ENCODE results near the gene STK32B. TPM values are rescaled to one million over a fixed set of nuclear protein-coding genes. Genes with fewer than 3 reads are reported as not detected.
"Not testable (repeated sequence)": the region's sequence is repeated elsewhere in the genome, so short reads cannot be mapped to it uniquely, and the experiment has no call there.

The STK32B gene
- total RNA-seq, 2 experiments from 2014 or later = not detected

DNA sequence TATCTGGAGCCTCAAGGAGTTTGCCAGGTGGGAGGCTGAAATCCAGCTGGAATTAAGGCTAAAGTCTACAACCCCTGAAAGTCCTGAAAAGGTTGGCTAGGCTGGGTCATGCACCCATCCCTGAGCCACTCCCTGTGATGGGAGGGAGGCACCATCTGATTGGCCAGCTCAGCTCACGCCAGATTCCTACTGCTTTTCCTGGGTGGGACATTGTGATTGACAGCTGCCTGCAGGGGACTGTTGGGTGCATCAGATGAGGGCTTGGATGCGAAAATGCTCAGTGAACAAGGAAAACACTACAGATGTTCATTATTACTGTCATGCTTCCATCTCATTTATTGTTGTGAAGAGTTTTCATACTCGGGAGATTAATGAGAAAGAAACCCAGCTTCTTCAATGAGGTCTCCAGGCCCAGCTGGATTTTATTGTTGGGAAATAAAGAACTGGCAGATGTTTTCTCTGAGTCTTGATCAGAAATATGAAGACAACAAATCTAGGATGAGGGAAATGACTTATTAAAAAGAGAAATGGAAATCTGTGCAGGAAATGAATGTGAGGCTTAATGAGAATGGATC is 185.9 kb downstream of the STK32B start:
- Mint-ChIP-seq H3K4me1 (ENCODE audit: low read depth) (no peaks in the 10 kb centered on the region), H3K36me3 (ENCODE audit: low read depth) (no peaks in the 10 kb centered on the region), H3K9me3 (no peaks in the 10 kb centered on the region), H3K4me3 (no peak overlapping the region), H3K27ac (no peak overlapping the region), H3K27me3 (no peaks in the 10 kb centered on the region)
- ChIA-PET CTCF (no interaction called here), POLR2A (interaction anchor here (0.6 kb wide), 1 partner anchor 18 kb away, joined by 3 read pairs; no protein-coding TSS in a partner anchor)
- DNase-seq = no peak
- intact Hi-C loops (cut with micrococcal nuclease) = no loop called here
- TF ChIP-seq, protein P1, sequence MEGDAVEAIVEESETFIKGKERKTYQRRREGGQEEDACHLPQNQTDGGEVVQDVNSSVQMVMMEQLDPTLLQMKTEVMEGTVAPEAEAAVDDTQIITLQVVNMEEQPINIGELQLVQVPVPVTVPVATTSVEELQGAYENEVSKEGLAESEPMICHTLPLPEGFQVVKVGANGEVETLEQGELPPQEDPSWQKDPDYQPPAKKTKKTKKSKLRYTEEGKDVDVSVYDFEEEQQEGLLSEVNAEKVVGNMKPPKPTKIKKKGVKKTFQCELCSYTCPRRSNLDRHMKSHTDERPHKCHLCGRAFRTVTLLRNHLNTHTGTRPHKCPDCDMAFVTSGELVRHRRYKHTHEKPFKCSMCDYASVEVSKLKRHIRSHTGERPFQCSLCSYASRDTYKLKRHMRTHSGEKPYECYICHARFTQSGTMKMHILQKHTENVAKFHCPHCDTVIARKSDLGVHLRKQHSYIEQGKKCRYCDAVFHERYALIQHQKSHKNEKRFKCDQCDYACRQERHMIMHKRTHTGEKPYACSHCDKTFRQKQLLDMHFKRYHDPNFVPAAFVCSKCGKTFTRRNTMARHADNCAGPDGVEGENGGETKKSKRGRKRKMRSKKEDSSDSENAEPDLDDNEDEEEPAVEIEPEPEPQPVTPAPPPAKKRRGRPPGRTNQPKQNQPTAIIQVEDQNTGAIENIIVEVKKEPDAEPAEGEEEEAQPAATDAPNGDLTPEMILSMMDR (IDR thresholded peaks at IDR 0.05) = no peak
- ATAC-seq = no peak

DNA sequence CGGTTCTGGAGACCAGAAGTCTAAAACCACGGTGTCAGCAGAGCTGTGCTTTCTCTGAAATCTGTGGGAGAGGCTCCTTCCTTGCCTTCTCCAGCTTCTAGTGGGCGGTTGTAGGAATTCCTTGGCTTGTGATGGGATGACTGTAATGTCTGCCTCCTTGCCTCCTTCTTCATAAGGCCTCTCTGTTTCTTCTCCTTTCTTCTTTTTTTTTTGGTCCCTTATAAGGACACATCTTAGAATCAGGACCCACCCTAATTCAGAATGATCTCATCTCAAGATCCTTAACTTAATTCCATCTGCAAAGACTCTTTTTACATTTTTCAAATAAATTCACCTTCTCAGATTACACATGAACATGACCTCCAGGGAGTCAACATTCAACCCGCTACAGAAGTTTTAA is 186.9 kb downstream of the STK32B start:
- Mint-ChIP-seq H3K27ac (no peak overlapping the region), H3K9me3 (no peaks in the 10 kb centered on the region), H3K4me3 (no peak overlapping the region), H3K4me1 (ENCODE audit: low read depth) (no peaks in the 10 kb centered on the region), H3K27me3 (no peaks in the 10 kb centered on the region), H3K36me3 (ENCODE audit: low read depth) (no peaks in the 10 kb centered on the region)
- ATAC-seq = no peak
- intact Hi-C loops (cut with micrococcal nuclease) = no loop called here
- TF ChIP-seq, protein P1 (IDR thresholded peaks at IDR 0.05) = no peak
- CTCF ChIA-PET = no interaction called here
- no peak for DNase-seq
- POLR2A ChIA-PET = interaction anchor here (0.6 kb wide), 1 partner anchor 571 kb away, joined by 3 read pairs; no protein-coding TSS in a partner anchor

DNA sequence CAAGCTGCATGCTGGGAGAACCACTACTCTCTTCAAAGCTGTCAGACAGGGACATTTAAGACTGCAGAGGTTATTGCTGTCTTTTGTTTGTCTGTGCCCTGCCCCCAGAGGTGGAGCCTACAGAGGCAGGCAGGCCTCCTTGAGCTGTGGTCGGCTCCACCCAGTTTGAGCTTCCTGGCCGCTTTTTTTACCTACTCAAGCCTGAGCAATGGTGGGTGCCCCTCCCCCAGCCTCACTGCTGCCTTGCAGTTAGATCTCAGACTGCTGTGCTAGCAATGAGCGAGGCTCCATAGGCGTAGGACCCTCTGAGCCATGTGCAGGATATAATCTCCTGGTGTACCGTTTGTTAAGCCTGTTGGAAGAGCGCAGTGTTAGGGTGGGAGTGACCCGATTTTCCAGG is 195.8 kb downstream of the STK32B start:
- CTCF ChIA-PET; H3K9me3 Mint-ChIP-seq; H3K4me1 Mint-ChIP-seq (ENCODE audit: low read depth); H3K36me3 Mint-ChIP-seq (ENCODE audit: low read depth); H3K4me3 Mint-ChIP-seq; H3K27ac Mint-ChIP-seq; intact Hi-C loops (cut with micrococcal nuclease); POLR2A ChIA-PET; H3K27me3 Mint-ChIP-seq; ATAC-seq: not testable (repeated sequence)
- DNase-seq = peak; percentile 31

DNA sequence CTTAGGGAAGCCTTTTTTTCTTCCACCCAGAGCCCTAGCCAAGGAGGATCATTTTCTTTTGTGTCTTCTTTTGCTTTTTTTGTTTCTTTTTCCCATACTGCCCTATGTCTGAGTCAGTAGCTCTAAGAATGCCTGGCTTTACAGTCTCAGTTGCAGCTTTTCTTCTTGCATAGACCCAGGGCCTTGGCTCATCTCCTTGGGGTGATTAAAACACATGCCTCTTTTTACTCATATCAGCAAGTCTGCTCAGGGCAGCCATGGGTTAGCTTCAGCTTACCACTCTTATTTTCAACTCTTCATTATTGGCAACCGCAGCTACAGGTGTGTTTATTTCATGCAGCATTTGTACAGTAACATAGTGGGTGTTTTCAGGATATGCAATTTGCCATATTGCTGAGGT is 196.5 kb downstream of the STK32B start:
- H3K9me3 Mint-ChIP-seq = no peaks in the 10 kb centered on the region
- H3K4me3 Mint-ChIP-seq = no peak overlapping the region
- ATAC-seq (no peak), DNase-seq (no peak)
- CTCF ChIA-PET = no interaction called here
- intact Hi-C loops (cut with micrococcal nuclease) = no loop called here
- H3K4me1 Mint-ChIP-seq (ENCODE audit: low read depth) = peaks cover 2% of the 10 kb centered on the region
- no peaks in the 10 kb centered on the region for H3K27me3 Mint-ChIP-seq
- H3K36me3 Mint-ChIP-seq (ENCODE audit: low read depth) = no peaks in the 10 kb centered on the region
- H3K27ac Mint-ChIP-seq = no peak overlapping the region
- TF ChIP-seq, protein P1 (IDR thresholded peaks at IDR 0.05) = no peak
- POLR2A ChIA-PET = interaction anchor here (0.6 kb wide), 1 partner anchor 777 kb away, joined by 5 read pairs; no protein-coding TSS in a partner anchor

DNA sequence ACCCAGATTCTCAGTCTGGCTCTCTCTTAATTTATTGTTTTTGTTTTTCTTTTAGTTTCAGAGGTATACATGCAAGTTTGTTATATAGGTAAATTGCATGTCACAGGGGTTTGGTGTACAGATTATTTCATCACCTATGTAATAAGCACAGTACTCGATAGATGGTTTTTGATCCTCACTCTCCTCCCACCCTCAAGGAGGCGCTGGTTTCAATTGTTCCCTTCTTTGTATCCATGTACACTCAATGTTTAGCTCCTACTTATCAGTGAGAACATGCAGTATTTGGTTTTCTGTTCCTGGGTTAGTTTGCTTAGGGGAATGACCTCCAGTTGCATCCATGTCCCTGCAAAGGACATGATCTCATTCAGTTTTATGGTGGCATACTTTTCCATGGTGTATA is 198.4 kb downstream of the STK32B start:
- H3K27ac Mint-ChIP-seq = no peak overlapping the region
- no peak for ATAC-seq
- DNase-seq = no peak
- H3K4me1 Mint-ChIP-seq (ENCODE audit: low read depth) = peaks cover 2% of the 10 kb centered on the region
- TF ChIP-seq, protein P1 (IDR thresholded peaks at IDR 0.05) = no peak
- CTCF ChIA-PET = interaction anchor here (0.6 kb wide), 1 partner anchor 9 kb away, joined by 3 read pairs; no protein-coding TSS in a partner anchor
- intact Hi-C loops (cut with micrococcal nuclease) = no loop called here
- H3K27me3 Mint-ChIP-seq = no peaks in the 10 kb centered on the region
- H3K36me3 Mint-ChIP-seq (ENCODE audit: low read depth) = no peaks in the 10 kb centered on the region
- H3K9me3 Mint-ChIP-seq = no peaks in the 10 kb centered on the region
- H3K4me3 Mint-ChIP-seq = no peak overlapping the region
- POLR2A ChIA-PET = no interaction called here

DNA sequence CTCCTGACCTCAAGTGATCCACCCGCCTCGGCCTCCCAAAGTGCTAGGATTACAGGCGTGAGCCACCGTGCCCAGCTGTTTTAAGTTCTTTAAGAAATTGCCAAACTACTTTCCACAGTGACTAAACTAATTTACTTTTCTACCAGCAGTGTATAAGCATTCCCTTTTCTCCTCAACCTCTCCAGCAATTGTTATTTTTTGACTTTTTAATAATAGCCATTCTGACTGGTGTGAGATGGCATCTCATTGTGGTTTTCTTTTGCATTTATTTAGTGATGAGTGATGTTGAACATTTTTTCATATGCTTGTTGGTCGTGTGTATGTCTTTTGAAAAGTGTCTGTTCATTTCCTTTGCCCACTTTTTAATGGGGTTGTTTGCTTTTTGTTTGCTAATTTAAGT is 199.3 kb downstream of the STK32B start:
- H3K27me3 Mint-ChIP-seq; ATAC-seq; H3K27ac Mint-ChIP-seq; H3K9me3 Mint-ChIP-seq; POLR2A ChIA-PET; DNase-seq; H3K36me3 Mint-ChIP-seq (ENCODE audit: low read depth); H3K4me3 Mint-ChIP-seq; CTCF ChIA-PET; H3K4me1 Mint-ChIP-seq (ENCODE audit: low read depth); intact Hi-C loops (cut with micrococcal nuclease): not testable (repeated sequence)

Measured in activated CD8-positive, alpha-beta T cell treated with anti-CD3 and anti-CD28 coated beads for 36 hours (primary cell).